Right atrium auricular region (tissue), 2 donors: ENCODE results near the gene TESK1. TPM values are rescaled to one million over a fixed set of nuclear protein-coding genes. Genes with fewer than 3 reads are reported as not detected.
"Not testable (repeated sequence)": the region's sequence is repeated elsewhere in the genome, so short reads cannot be mapped to it uniquely, and the experiment has no call there.

Experiments used
- DNase-seq: peaks from one replicate; pipeline ENCODE4 v3.0.0-alpha.2; 2019; ENCODE audit warnings: low spot score
- H3K27ac ChIP-seq, 2 donors: fragments of 200-600 bp; sonication (generic); 1 replicate in 1 of 2; 2 replicates in 1 of 2; pipeline ENCODE4 v1.5.1; 2016 to 2019
- H3K27me3 ChIP-seq, 2 donors: fragments of 200-600 bp; sonication (generic); one replicate each; pipeline versions ENCODE4 v1.5.1 to v1.6.0; 2017 to 2019
- H3K36me3 ChIP-seq: fragments of 200-600 bp; sonication (generic); one replicate; pipeline ENCODE4 v1.5.1; 2016
- H3K4me1 ChIP-seq, 2 donors: fragments of 200-600 bp; sonication (generic); one replicate each; pipeline versions ENCODE4 v1.5.1 to v1.6.0; 2017 to 2019
- H3K4me3 ChIP-seq, 2 donors: fragments of 200-600 bp; sonication (generic); 1 replicate in 1 of 2; 2 replicates in 1 of 2; pipeline ENCODE4 v1.5.1; 2017 to 2019; ENCODE audit warnings: mild to moderate bottlenecking in 1 of 2, moderate library complexity in 1 of 2
- H3K9me3 ChIP-seq, 2 donors: fragments of 200-600 bp; sonication (generic); one replicate each; pipeline ENCODE4 v1.5.1; 2019
- CTCF ChIP-seq, 2 donors: fragments of 200-600 bp; sonication (generic); IDR thresholded peaks; one replicate each; pipeline ENCODE4 v1.5.1; 2019; ENCODE audit warnings: antibody characterized with exemption in 2 of 2
- total RNA-seq, 2 donors: library from RNA; depleted of rRNA; stranded (reverse); fragments of >200 nt; gene quantifications; one replicate each; pipeline ENCODE4 v1.1.0, GENCODE V29; 2016

Gene TESK1
- total RNA-seq, 2 donors from 2014 or later, result 16.5 to 28.0 TPM

- DNase-seq, result no peak
- TF ChIP-seq CTCF (IDR thresholded peaks at IDR 0.05), result no peak
- Histone ChIP-seq H3K9me3 (no peaks in the 10 kb centered on the region), H3K36me3 (peaks cover 27% of the 10 kb centered on the region), H3K4me1 (peaks cover 0 to 16% of the 10 kb centered on the region in 2 donors), H3K27me3 (no peaks in the 10 kb centered on the region), H3K4me3 (no peak overlapping the region), H3K27ac (no peak overlapping the region)
These were observed 4.1 kb downstream of the TESK1 start for GRCh38 chr9:35609001-35609819.

- H3K36me3 ChIP-seq, result peaks cover 27% of the 10 kb centered on the region
These were observed 4.7 kb downstream of the TESK1 start for GRCh38 chr9:35609820-35610163.

GRCh38 chr9:35611230-35611797 is 6.3 kb downstream of the TESK1 start:
- peak; percentile 44 to 62 for TF ChIP-seq CTCF (IDR thresholded peaks at IDR 0.05)
- Histone ChIP-seq H3K27ac (no peak overlapping the region), H3K27me3 (no peaks in the 10 kb centered on the region), H3K36me3 (peaks cover 27% of the 10 kb centered on the region), H3K4me3 (no peak overlapping the region), H3K4me1 (peaks cover 0 to 9% of the 10 kb centered on the region in 2 donors), H3K9me3 (no peaks in the 10 kb centered on the region)
- no peak for DNase-seq

More at GRCh38 chr9:35609820-35610163, 4.7 kb downstream of the TESK1 start:
- H3K4me1 ChIP-seq, result peaks cover 0 to 16% of the 10 kb centered on the region in 2 donors
- H3K9me3 ChIP-seq, result no peaks in the 10 kb centered on the region
- no peak for TF ChIP-seq CTCF (IDR thresholded peaks at IDR 0.05)
- DNase-seq, result no peak
- H3K4me3 ChIP-seq, result no peak overlapping the region
- no peak overlapping the region for H3K27ac ChIP-seq
- H3K27me3 ChIP-seq, result no peaks in the 10 kb centered on the region

- H3K9me3 ChIP-seq, DNase-seq: not testable (repeated sequence)
- peaks cover 27% of the 10 kb centered on the region for H3K36me3 ChIP-seq
These were observed 7.0 kb downstream of the TESK1 start for GRCh38 chr9:35612066-35612465.

GRCh38 chr9:35612843-35613242 is 7.8 kb downstream of the TESK1 start:
- Histone ChIP-seq H3K4me1 (peaks cover 0 to 13% of the 10 kb centered on the region in 2 donors), H3K9me3 (no peaks in the 10 kb centered on the region), H3K4me3 (no peak overlapping the region), H3K27ac (no peak overlapping the region), H3K27me3 (no peaks in the 10 kb centered on the region), H3K36me3 (peaks cover 21% of the 10 kb centered on the region)
- TF ChIP-seq CTCF (IDR thresholded peaks at IDR 0.05), result no peak
- no peak for DNase-seq

More at GRCh38 chr9:35612066-35612465, 7.0 kb downstream of the TESK1 start:
- H3K27ac ChIP-seq, H3K4me1 ChIP-seq, H3K4me3 ChIP-seq, H3K27me3 ChIP-seq: not testable (repeated sequence)

GRCh38 chr9:35615981-35616680 is 11.1 kb downstream of the TESK1 start:
- no peak overlapping the region for H3K4me3 ChIP-seq
- no peaks in the 10 kb centered on the region for H3K27me3 ChIP-seq
- no peaks in the 10 kb centered on the region for H3K36me3 ChIP-seq
- H3K4me1 ChIP-seq, result peaks cover 0 to 13% of the 10 kb centered on the region in 2 donors
- no peaks in the 10 kb centered on the region for H3K9me3 ChIP-seq
- no peak for DNase-seq
- TF ChIP-seq CTCF (IDR thresholded peaks at IDR 0.05), result no peak
- H3K27ac ChIP-seq, result no peak overlapping the region
